GM10248 (cell line): ENCODE data around the gene RPS4Y2.

Experiments
- CTCF ChIA-PET: fragments of 300-600 bp; sonication (Branson Sonifier 250); formaldehyde crosslinking; extraction: SDS; loops from one replicate; lab custom pipeline; 2021; ENCODE audit warnings: antibody characterized with exemption; lab: Yijun Ruan, JAX
- POLR2A ChIA-PET: fragments of 350-650 bp; sonication (Branson Sonifier 250); formaldehyde crosslinking; extraction: SDS; loops from one replicate; lab custom pipeline; 2020; ENCODE audit warnings: antibody characterized with exemption; lab: Yijun Ruan, JAX
- DNase-seq: peaks from one replicate; pipeline ENCODE4 v3.0.0; 2012; ENCODE audit errors: extremely low spot score
- CTCF ChIP-seq: IDR thresholded peaks from 2 replicates; pipeline ENCODE4 v1.5.1; 2012; ENCODE audit warnings: mild to moderate bottlenecking, low read depth; ENCODE audit errors: extremely low read depth, missing control alignments, control extremely low read depth

Gene RPS4Y2

GRCh38 chrY:20746919-20747318 lies 9.0 kb upstream of the RPS4Y2 start:
- CTCF ChIA-PET, result no interaction called here
- DNase-seq, result no peak
- TF ChIP-seq CTCF, result no peak
- POLR2A ChIA-PET, result no interaction called here

DNA sequence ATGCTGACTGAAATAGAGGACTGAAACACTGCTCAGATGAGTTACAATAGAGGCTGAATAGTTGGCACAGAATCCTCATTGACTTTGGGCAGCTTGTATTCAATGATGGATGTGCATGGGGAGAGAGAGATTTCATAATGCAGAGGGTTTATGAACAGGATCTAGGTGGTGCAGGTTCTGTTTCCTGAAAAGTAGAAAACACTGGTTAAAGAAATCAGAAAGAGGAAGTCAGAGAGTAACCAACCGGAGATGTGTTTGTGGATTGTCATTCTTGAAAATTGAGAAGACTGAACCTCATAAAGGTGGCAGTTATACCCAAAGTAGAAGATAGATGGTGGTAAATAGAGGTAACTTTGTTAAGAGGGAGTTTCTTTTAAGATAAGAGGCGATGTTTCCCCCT lies 8.0 kb downstream of the RPS4Y2 start:
- ChIA-PET CTCF (no interaction called here), POLR2A (no interaction called here)
- no peak for DNase-seq
- no peak for TF ChIP-seq CTCF

GRCh38 chrY:20765117-20765516 lies 9.2 kb downstream of the RPS4Y2 start:
- ChIA-PET POLR2A (no interaction called here), CTCF (no interaction called here)
- no peak for TF ChIP-seq CTCF
- DNase-seq, result no peak

- DNase-seq, result no peak
- POLR2A ChIA-PET, result no interaction called here
- TF ChIP-seq CTCF, result no peak
- CTCF ChIA-PET, result no interaction called here
Observed at GRCh38 chrY:20770755-20771154, 14.8 kb downstream of the RPS4Y2 start.

DNA sequence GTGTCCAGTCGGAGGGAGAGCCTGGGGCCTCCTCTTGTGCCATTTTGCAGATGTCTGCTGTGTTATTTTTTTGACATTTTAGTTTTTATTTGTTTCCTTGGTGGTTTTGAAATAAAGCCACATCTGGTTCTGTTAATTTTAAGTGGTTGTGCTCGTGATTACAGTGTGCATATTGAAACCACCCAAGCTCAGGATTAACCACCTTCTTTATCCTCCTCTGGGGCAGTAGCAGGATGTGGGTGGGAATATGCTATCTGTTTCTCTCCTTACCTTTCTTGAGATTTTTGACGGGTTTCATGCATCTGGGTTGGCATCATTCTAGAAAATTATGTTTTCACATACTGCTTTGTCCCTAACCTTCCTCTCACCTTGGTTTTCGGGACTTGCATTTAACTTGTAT lies 20.2 kb downstream of the RPS4Y2 start:
- no peak for TF ChIP-seq CTCF

DNA sequence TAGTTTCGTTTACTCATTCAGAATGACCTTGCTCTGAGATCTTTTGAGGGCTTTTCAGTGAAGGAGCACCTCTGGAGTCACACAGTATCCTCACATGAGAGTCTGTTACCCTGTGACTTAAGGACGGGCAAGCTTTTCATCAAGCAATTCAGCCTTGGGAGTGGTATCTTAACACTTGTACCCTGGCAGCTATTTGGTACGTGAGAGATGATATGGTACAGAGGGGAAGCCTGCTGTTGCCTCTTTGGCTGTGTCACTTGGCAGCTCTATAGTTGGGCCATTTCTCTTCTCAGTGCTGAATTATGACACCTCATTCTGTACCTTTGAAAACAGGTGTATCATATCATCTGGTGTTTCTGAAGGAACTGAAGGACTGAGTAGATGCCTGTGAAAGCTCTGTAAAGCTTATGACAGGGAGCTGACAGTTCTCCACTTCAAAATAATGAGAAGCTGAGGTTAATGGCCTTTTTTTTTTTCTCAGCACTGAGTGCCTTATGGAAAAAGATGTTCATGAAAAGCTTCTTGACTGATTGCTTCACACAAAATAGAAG lies 24.3 kb downstream of the RPS4Y2 start:
- no peak for DNase-seq
- CTCF ChIA-PET, result no interaction called here
- no peak for TF ChIP-seq CTCF
- POLR2A ChIA-PET, result no interaction called here

More for the DNA sequence above, 20.2 kb downstream of the RPS4Y2 start:
- ChIA-PET POLR2A (no interaction called here), CTCF (no interaction called here)
- no peak for DNase-seq

- DNase-seq, result no peak
- POLR2A ChIA-PET, result no interaction called here
- no peak for TF ChIP-seq CTCF
- CTCF ChIA-PET, result no interaction called here
Observed at GRCh38 chrY:20780776-20781175, 24.9 kb downstream of the RPS4Y2 start.
